ENCODE measurements around the gene CCDC15. TPM values are rescaled to one million over a fixed set of nuclear protein-coding genes. Genes with fewer than 3 reads are reported as not detected.

Gene CCDC15
- total RNA-seq, 4 donors from 2014 or later, result 2.0 to 11.5 (median 3.8) TPM

GRCh38 chr11:124923296-124923695 is 30.7 kb upstream of the CCDC15 start:
- H3K4me1 ChIP-seq, result peaks cover 8% of the 10 kb centered on the region
- no peaks in the 10 kb centered on the region for H3K36me3 ChIP-seq
- H3K9me3 ChIP-seq, result no peaks in the 10 kb centered on the region
- DNase-seq (ENCODE audit: low spot score in 2 of 2), result no peak
- peaks cover 5% of the 10 kb centered on the region for H3K27me3 ChIP-seq
- no peak overlapping the region for H3K27ac ChIP-seq
- no peak overlapping the region for H3K4me3 ChIP-seq
- TF ChIP-seq EP300 (IDR thresholded peaks at IDR 0.05) (no peak), POLR2A (IDR thresholded peaks at IDR 0.05) (no peak), CTCF (IDR thresholded peaks at IDR 0.05) (no peak), POLR2AphosphoS5 (IDR thresholded peaks at IDR 0.05) (no peak)

- no peaks in the 10 kb centered on the region for H3K27me3 ChIP-seq
- no peaks in the 10 kb centered on the region for H3K4me1 ChIP-seq
- no peak for DNase-seq (ENCODE audit: low spot score in 2 of 2)
- H3K36me3 ChIP-seq, result no peaks in the 10 kb centered on the region
- TF ChIP-seq POLR2AphosphoS5 (IDR thresholded peaks at IDR 0.05), result no peak
- no peak for TF ChIP-seq CTCF (IDR thresholded peaks at IDR 0.05)
- no peak for TF ChIP-seq POLR2A (IDR thresholded peaks at IDR 0.05)
- no peak for TF ChIP-seq EP300 (IDR thresholded peaks at IDR 0.05)
- WGBS, result 38% methylated on average over 4 of the region's 4 CpGs
- no peak overlapping the region for H3K27ac ChIP-seq
- no peak overlapping the region for H3K4me3 ChIP-seq
- no peaks in the 10 kb centered on the region for H3K9me3 ChIP-seq
Measured at GRCh38 chr11:124928942-124929665, 24.9 kb upstream of the CCDC15 start.

- no peaks in the 10 kb centered on the region for H3K9me3 ChIP-seq
- 58% methylated on average over 3 of the region's 3 CpGs for WGBS
- H3K4me1 ChIP-seq, result no peaks in the 10 kb centered on the region
- H3K27me3 ChIP-seq, result peaks cover 7% of the 10 kb centered on the region
- H3K27ac ChIP-seq, result no peak overlapping the region
- TF ChIP-seq CTCF (IDR thresholded peaks at IDR 0.05), result no peak
- TF ChIP-seq POLR2A (IDR thresholded peaks at IDR 0.05), result no peak
- no peak for TF ChIP-seq EP300 (IDR thresholded peaks at IDR 0.05)
- no peak for TF ChIP-seq POLR2AphosphoS5 (IDR thresholded peaks at IDR 0.05)
- H3K36me3 ChIP-seq, result no peaks in the 10 kb centered on the region
- DNase-seq (ENCODE audit: low spot score in 2 of 2), result no peak
- H3K4me3 ChIP-seq, result no peak overlapping the region
Measured at GRCh38 chr11:124930799-124931198, 23.2 kb upstream of the CCDC15 start.

DNA sequence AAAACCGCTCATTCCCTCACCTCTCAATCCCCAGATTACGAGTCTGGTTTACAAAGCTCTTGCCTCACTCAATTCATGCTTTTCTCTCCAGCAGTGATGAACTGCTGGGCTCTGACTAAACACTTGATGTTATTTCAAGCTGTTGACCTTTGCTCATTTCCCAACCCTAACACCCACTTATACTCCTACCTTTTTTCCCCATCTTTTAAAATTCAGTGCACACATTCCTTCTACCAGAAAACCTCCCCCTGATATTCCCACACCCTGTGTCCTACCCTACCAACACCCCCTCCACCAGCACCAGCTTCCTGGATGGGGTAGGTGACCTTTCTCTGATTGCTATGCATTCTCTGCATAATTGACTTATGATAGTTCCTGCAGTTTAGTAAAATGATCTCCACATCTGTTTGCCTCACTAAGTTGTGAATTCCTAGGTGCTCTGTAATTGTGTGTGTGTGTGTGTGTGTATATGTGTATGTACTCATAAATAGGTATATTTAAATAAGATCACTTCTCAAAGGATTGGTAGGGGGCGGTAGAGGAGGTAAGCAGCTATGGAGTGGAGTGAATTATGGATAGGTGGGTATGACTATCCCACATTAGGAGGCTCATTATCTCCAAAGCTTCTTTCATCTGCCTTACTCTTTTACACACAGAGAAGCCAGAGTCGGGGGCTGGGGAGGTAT is 19.0 kb upstream of the CCDC15 start:
- Histone ChIP-seq H3K36me3 (no peaks in the 10 kb centered on the region), H3K27ac (no peak overlapping the region), H3K4me1 (no peaks in the 10 kb centered on the region), H3K27me3 (peaks cover 19% of the 10 kb centered on the region), H3K9me3 (no peaks in the 10 kb centered on the region), H3K4me3 (no peak overlapping the region)
- no peak for DNase-seq (ENCODE audit: low spot score in 2 of 2)
- 84% methylated on average over 4 of the region's 4 CpGs for WGBS
- TF ChIP-seq EP300 (IDR thresholded peaks at IDR 0.05) (no peak), POLR2A (IDR thresholded peaks at IDR 0.05) (no peak), POLR2AphosphoS5 (IDR thresholded peaks at IDR 0.05) (no peak), CTCF (IDR thresholded peaks at IDR 0.05) (no peak)

All from suprapubic skin (tissue), 4 donors.